DMS 273 treated with DMSO at 0.1 percent for 48 hours (cell line): ENCODE measurements around the gene DMC1.
"Not testable (repeated sequence)": the region's sequence is repeated elsewhere in the genome, so short reads cannot be mapped to it uniquely, and the experiment has no call there.

Source experiments
- DNase-seq: peaks from one replicate; lab custom pipeline; 2025; lab: John Stamatoyannopoulos, UW

Gene DMC1

DNA sequence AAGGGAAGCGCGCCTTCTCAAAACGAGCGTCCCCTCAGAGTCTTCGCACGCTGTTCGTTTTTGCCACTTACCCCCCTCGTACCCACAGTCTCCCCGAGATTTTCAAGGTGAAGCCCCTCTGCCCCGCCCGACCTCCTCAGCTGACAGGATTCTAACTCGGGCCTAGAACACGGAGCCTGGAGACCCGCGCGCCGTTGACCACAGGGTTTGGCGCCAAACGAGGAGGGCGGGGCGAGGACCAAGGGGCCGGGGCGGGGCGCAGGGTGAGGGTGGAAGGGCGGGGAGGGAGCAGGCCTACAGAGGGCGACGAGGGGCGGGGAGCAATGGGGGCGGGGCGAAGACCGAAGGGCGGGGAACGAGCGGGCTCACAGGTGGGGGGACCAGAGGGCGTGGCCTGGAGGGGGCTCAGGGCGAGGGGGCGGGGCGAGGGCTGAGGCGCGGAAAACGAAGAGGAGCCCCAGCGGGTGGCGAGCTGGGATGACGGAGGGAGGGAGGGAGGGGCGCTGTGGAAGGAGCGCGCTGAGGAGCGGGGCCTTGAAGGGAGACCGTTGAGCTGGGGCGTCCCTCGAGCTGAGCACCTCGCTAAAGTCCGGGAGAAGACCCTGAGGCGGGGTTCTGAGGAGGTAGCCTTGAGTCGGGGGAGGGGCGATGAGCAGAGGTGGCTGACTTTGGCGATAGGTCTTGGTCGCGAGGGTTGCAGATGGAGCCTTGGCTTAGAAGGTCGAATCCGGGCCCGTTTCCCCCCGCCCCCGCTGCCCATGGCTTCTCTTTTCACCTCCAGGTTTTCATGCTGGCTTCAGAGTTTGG is at the start of gene DMC1:
Gene DMC1, minus strand, starts transcription at position 212 of the 807 bp plus-strand sequence. CDS start 1,927 bp downstream, outside the sequence.
- peak; percentile 55 for DNase-seq

DNA sequence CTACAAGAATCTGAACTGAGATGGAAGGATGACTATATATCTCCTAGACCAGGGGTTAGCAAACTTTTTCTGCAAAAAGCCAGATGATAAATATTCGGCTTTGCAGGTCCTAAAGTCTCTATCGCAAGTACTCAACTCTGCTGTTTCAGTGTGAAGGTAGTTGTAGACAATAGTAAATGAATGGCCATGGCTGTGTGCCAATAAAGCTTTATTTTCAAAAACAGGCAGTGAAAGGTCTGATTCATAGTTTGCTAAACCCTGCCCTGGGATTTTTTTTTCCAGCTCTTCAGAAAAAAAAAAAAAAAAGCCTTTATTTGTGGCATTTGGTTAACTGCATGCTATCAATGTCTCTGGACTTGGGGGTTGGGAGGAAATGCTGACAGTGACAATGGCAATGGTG is 48.7 kb upstream of the DMC1 start:
- DNase-seq: no peak

- DNase-seq: no peak
Measured at GRCh38 chr22:38618258-38618657, 48.3 kb upstream of the DMC1 start.

GRCh38 chr22:38615064-38615405 is 45.1 kb upstream of the DMC1 start:
- DNase-seq: not testable (repeated sequence)

GRCh38 chr22:38614332-38615063 is 44.5 kb upstream of the DMC1 start:
- no peak for DNase-seq

DNA sequence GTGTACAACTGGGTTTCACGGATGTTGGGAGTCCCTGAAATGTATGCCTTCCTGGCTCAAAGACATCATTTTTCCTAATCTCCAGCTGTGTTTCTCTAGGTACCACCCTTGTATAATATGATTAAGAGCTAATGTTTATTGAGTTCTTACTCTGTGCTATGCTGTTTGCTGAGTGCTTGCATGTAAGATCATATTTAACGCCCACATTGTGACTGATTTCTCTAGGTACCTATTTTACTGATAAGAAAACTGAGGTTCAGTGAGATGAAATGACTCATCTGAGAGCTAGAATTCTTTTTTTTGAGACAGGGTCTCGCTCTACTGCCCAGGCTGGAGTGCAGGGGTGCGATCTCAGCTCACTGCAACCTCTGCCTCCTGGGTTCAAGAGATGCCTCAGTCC is 43.6 kb upstream of the DMC1 start:
- no peak for DNase-seq

DNA sequence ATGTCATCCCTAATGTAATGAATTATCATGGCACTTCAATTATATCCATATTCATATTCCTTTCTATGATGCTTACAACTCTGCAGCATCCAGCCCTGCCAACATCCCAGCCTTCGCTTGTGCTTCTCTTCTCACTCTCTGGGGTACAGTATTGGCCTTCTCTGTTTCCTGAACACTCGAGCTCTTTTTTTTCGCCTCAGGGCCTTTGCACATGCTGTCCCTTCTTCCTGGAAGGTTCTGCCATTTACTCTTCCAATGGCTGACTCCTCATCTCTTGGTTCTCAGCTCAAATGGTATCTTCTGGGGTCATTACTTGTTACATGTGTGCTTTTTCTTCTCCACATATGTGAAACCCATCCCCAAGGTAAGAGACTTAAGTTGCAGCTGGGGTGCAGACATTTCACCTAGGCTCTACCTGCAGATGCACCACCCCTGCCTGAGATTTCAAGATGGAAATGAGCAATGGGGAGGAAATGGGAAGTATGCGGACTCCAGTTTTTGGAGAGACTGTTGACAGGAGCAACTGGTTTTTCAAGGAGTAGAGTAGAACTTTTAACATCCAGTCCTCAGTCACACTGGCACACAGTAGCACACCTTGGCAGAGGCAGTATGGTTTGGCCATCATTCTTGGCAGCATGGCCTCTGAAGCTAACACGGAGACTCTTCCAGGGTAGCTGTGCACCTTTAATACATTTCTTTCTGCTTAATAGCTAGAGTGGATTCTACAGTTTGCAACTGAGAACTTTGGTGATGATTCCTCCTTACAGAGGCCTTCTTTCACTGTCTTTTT is 42.4 kb upstream of the DMC1 start:
- DNase-seq: no peak

GRCh38 chr22:38611559-38611958 is 41.6 kb upstream of the DMC1 start:
- DNase-seq: no peak

- DNase-seq: no peak
Measured at GRCh38 chr22:38610234-38610633, 40.3 kb upstream of the DMC1 start.

GRCh38 chr22:38608992-38609750 is 39.2 kb upstream of the DMC1 start:
- peak; percentile 73 for DNase-seq

DNA sequence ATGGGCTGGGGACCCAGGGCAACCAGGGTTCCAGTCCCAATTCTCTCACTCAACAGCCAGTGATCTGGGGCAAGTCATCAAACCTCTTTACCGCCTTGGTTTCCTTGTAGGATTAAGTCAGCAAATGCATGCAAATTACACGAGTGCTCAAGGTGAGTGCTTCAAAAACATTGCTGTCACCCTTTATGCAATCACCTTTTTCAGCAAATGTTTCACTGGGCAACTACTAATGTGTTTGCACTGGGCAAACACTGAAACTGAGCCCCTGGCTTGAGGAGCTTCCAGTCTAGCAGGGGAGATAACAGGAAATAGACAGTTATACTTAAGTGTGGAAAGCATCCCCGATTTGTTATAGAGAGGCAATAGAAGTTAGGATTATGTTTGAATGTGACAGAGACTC is 37.7 kb upstream of the DMC1 start:
- DNase-seq: no peak

GRCh38 chr22:38602166-38602565 is 32.2 kb upstream of the DMC1 start:
- no peak for DNase-seq

GRCh38 chr22:38601221-38601764 is 31.3 kb upstream of the DMC1 start:
- no peak for DNase-seq

- no peak for DNase-seq
Measured at GRCh38 chr22:38599466-38599865, 29.5 kb upstream of the DMC1 start.

DNA sequence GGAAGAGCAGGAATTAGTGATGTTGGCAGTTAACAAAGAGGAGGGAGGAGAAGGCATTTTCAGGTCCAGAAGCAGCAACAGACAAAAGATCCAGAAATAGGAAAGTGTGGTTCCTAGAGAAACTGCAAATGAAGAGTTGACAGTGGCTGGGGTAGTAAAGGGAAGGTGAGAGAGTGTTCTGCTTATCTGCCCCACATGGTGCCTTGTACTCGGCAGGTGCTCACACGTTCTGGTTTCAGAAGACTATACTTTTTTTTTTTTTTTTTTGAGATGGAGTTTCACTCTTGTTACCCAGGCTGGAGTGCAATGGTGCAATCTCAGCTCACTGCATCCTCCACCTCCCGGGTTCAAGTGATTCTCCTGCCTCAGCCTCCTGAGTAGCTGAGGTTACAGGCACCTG is 12.9 kb upstream of the DMC1 start:
- DNase-seq: not testable (repeated sequence)

DNA sequence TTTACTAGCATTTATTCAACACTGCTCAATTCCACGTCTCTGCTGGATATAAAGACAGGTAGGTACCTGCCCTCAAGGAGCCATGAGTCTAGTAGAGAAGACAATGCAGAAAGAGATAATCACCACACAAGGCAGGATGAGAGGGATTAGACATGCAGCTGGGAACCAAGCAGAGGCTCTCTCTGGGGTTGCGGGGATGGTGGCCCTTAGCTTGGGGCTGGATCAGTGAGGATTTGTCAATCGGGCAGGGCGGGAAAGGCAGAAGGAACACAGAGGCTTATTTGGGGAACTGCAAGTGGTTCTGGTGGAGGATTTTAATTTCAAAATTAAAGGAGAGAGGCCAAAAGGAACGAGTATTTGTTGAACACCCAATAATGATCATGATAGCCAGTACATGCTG is 8.5 kb upstream of the DMC1 start:
- DNase-seq: no peak

DNA sequence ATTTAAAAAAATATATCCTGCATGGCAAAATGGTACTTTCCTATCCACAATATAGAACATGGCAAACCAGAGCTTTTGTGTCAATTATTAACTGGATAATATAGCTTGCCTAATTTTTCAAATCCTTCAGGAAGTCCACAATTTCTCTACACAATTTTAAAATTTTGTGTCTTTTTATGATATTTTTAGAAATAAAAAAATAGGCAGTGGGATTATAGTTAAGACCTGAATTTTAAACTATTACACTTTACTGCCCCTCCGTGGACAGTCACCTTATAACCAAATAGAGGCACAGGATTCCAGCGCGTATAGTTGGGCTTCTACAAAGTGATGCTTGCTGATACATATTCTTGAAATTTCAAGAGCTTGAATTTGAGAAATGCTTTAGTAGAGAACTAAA is 2.1 kb upstream of the DMC1 start:
- DNase-seq: no peak

GRCh38 chr22:38570779-38571364 is 889 bp upstream of the DMC1 start:
- peak; percentile 33 for DNase-seq

DNA sequence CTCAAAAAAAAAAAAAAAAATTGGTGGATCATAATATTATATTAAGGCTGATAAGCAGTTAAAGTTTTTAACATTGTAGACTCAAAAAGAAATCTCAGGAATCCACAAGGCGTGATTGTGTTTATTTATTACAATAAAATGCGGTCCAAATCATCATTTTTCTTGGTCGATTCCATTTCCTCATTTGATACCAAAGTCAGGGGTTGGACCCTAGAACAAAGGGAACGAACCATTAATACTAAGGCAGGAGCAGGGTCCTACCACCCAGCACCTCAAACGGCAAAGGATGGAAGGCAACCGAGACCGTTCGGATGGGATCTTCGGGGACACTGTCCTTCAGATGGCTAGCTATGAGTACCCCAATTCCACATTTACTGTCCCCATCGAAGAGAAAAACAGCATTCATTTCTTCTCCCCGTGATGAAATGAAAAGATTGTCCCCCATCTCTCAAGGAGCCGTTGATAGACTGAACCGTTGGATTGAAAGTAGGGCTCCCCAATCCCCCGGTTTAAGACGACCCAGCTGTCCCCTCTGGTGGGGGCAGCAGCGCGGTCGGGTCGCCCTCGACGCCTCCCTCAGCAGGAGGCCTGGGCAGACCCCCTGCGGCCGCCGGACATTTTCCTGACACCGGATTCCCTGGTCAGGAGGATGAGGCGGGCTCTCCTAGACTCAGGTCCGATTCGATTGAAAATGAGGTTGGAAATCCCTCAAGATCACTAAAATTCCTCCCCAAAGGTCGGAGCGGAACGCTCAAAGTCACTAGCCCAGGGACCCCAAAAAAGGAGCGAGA is 607 bp downstream of the DMC1 start:
- DNase-seq: no peak

- no peak for DNase-seq
Measured at GRCh38 chr22:38567531-38568285, 2.3 kb downstream of the DMC1 start.
